Stimulated activated CD8-positive, alpha-beta memory T cell treated with anti-CD3 and anti-CD28 coated beads, Interleukin-7, amount 100 ng/mL, for 1 hour (primary cell): Measurements from ENCODE around the gene ZBTB47.

Experiments
- DNase-seq, 2 donors: peaks; one replicate each; pipeline ENCODE4 v3.0.0-alpha.2; 2020; ENCODE audit warnings: low read depth in 2 of 2

Gene ZBTB47

GRCh38 chr3:42699511-42699971 lies 46.0 kb downstream of the ZBTB47 start:
- DNase-seq: no peak

GRCh38 chr3:42700366-42701288 lies 47.1 kb downstream of the ZBTB47 start:
- DNase-seq: no peak

GRCh38 chr3:42701371-42702065 lies 48.0 kb downstream of the ZBTB47 start:
- peak; percentile 7 to 27 for DNase-seq

GRCh38 chr3:42702066-42702951 lies 48.8 kb downstream of the ZBTB47 start, which contains the start of gene HHATL:
HHATL (minus strand) TSS chr3:42702798; CDS start chr3:42700826, 1,972 bp downstream.
- DNase-seq: no peak

GRCh38 chr3:42702982-42703694 lies 49.6 kb downstream of the ZBTB47 start:
- no peak for DNase-seq

- DNase-seq: no peak
Observed at GRCh38 chr3:42703695-42704025, 50.2 kb downstream of the ZBTB47 start.

- no peak for DNase-seq
Observed at GRCh38 chr3:42704136-42704841, 50.8 kb downstream of the ZBTB47 start.

- DNase-seq: no peak
Observed at GRCh38 chr3:42705058-42705767, 51.7 kb downstream of the ZBTB47 start.

- no peak for DNase-seq
Observed at GRCh38 chr3:42705962-42706585, 52.6 kb downstream of the ZBTB47 start.

- no peak for DNase-seq
Observed at GRCh38 chr3:42706721-42707619, 53.5 kb downstream of the ZBTB47 start.

- no peak for DNase-seq
Observed at GRCh38 chr3:42707620-42708355, 54.3 kb downstream of the ZBTB47 start.

- no peak for DNase-seq
Observed at GRCh38 chr3:42708611-42709151, 55.2 kb downstream of the ZBTB47 start.

GRCh38 chr3:42709621-42710020 lies 56.1 kb downstream of the ZBTB47 start:
- no peak for DNase-seq

- DNase-seq: no peak
Observed at GRCh38 chr3:42710323-42711021, 57.0 kb downstream of the ZBTB47 start.

GRCh38 chr3:42711491-42712343 lies 58.2 kb downstream of the ZBTB47 start:
- DNase-seq: no peak

- no peak for DNase-seq
Observed at GRCh38 chr3:42712344-42712648, 58.8 kb downstream of the ZBTB47 start.
